GM12892 (cell line): ENCODE data around the gene DUSP28.

Experiments
- POLR2A ChIP-seq: IDR thresholded peaks from 2 replicates; pipeline ENCODE4 v1.6.1; 2011; ENCODE audit warnings: low read depth, low read length, control low read depth
- POLR2AphosphoS5 ChIP-seq: IDR thresholded peaks from 2 replicates; pipeline ENCODE4 v1.6.1; 2011; ENCODE audit warnings: low read depth, low read length, control low read depth
- TAF1 ChIP-seq: IDR thresholded peaks from 2 replicates; pipeline ENCODE4 v1.6.1; 2011; ENCODE audit warnings: low read depth, mild to moderate bottlenecking, control low read depth, low read length, borderline replicate concordance

DNA sequence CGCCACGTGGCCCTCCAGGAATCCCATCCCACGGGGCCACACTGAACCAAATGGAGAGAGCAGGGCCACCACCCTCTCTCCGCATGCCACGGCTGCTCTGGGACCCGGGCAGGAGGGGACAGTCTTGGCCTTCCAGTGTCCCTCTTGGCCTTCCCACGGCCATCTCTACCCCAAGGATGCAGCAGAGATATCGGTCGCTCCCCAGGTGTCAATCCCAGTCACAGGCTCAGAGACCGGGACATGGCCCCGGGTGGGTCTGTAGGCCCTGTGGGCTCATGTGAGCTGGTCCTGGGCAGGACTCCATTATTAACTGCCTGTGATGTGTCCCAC lies 41.6 kb downstream of the DUSP28 start:
- TF ChIP-seq POLR2A: no peak
- TF ChIP-seq POLR2AphosphoS5: no peak
- TF ChIP-seq TAF1: no peak
